Calu3 (cell line): ENCODE results near the gene TBL1XR1. TPM values are rescaled to one million over a fixed set of nuclear protein-coding genes. Genes with fewer than 3 reads are reported as not detected.

Source experiments
- BruUV-seq: library from RNA; stranded (reverse); fragments of 400-500 nt; replicated peaks from 2 replicates; lab custom pipeline; 2021; lab: Mats Ljungman, UMichigan
- CTCF ChIA-PET: fragments of 300-600 bp; sonication (Branson Sonifier 250); formaldehyde crosslinking; loops from one replicate; lab custom pipeline; 2022; ENCODE audit warnings: antibody characterized with exemption; lab: Charles Lee
- DNase-seq: peaks from one replicate; pipeline ENCODE4 v3.0.0; 2022
- H3K27ac Mint-ChIP-seq: one replicate; pipeline ENCODE4 v1.8.0; 2022; ENCODE audit warnings: mixed read lengths; ENCODE audit not compliant: unreplicated experiment
- H3K27me3 Mint-ChIP-seq: one replicate; pipeline ENCODE4 v1.8.0; 2022; ENCODE audit warnings: mixed read lengths; ENCODE audit not compliant: unreplicated experiment
- H3K36me3 Mint-ChIP-seq: one replicate; pipeline ENCODE4 v1.8.0; 2022; ENCODE audit warnings: mild to moderate bottlenecking, moderate library complexity, mixed read lengths; ENCODE audit not compliant: insufficient read depth, unreplicated experiment
- H3K4me1 Mint-ChIP-seq: one replicate; pipeline ENCODE4 v1.8.0; 2022; ENCODE audit warnings: mild to moderate bottlenecking, low read depth, mixed read lengths; ENCODE audit not compliant: unreplicated experiment
- H3K4me3 Mint-ChIP-seq: one replicate; pipeline ENCODE4 v1.8.0; 2022; ENCODE audit warnings: mild to moderate bottlenecking, low read depth, moderate library complexity, mixed read lengths; ENCODE audit not compliant: unreplicated experiment
- H3K9me3 Mint-ChIP-seq: one replicate; pipeline ENCODE4 v1.8.0; 2022; ENCODE audit warnings: low read depth, mixed read lengths; ENCODE audit not compliant: unreplicated experiment
- intact Hi-C: fragments of 100-400 bp; cut with micrococcal nuclease; formaldehyde crosslinking; loops from one replicate; pipeline ENCODE4 v1.10.0; 2022; ENCODE audit not compliant: unreplicated experiment
- total RNA-seq: library from RNA; stranded (reverse); gene quantifications from 2 replicates; pipeline ENCODE4 v1.2.3, GENCODE V29; 2022
- TF ChIP-seq, protein P1 (sequence below): fragments of 200-600 bp; IDR thresholded peaks from one replicate; pipeline ENCODE4 v1.8.0; 2022; ENCODE audit warnings: antibody characterized with exemption; ENCODE audit not compliant: unreplicated experiment

TBL1XR1 gene
- total RNA-seq, 1 experiment from 2014 or later, result 206 TPM

DNA sequence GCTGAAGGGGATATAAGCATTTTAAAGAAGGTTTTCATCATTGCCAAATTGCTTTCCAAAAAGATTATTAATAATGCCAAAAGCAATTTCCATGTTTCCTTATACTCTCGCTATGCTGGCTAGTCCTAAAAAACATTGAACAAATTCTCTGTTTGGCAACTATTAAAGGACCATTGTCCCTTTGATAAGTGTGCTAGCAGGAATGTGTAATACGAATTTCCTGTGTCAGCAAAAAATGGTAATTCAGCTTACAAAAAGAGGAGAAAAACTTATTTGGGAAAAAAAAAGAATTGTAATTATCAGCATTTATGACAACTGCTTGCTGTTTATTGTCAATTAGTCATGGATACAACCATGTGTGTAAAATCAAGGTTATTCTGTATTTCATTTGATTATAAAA, 138.6 kb downstream of the TBL1XR1 start:
- BruUV-seq, result no TSS peak

DNA sequence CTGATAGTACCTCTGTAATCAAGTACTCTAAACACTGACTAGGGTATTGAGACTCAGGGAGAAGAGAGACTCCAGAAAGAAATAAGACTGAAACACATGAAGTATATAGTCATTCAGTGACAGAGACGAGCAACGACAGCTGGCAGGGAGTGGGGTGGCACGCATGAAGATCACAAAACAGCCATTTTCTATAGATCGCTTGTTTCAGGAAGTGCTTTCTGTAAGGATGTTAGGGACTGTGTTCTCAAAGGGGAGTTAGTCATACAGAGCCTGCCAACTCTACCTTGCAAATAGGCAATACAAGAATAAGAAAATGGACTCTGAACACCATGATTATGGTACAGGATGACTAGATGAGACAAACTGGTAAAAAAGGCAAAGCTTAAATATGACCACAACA, 139.5 kb downstream of the TBL1XR1 start:
- BruUV-seq, result no TSS peak
- CTCF ChIA-PET, result no interaction called here
- intact Hi-C loops, result loop anchor here (10.0 kb wide), 1 partner anchor 1097 kb away; no protein-coding TSS in a partner anchor
- Mint-ChIP-seq H3K36me3 (no peaks in the 10 kb centered on the region), H3K4me1 (no peaks in the 10 kb centered on the region), H3K9me3 (no peaks in the 10 kb centered on the region), H3K4me3 (no peak overlapping the region), H3K27ac (no peak overlapping the region), H3K27me3 (no peaks in the 10 kb centered on the region)
- no peak for DNase-seq
- TF ChIP-seq, protein P1, sequence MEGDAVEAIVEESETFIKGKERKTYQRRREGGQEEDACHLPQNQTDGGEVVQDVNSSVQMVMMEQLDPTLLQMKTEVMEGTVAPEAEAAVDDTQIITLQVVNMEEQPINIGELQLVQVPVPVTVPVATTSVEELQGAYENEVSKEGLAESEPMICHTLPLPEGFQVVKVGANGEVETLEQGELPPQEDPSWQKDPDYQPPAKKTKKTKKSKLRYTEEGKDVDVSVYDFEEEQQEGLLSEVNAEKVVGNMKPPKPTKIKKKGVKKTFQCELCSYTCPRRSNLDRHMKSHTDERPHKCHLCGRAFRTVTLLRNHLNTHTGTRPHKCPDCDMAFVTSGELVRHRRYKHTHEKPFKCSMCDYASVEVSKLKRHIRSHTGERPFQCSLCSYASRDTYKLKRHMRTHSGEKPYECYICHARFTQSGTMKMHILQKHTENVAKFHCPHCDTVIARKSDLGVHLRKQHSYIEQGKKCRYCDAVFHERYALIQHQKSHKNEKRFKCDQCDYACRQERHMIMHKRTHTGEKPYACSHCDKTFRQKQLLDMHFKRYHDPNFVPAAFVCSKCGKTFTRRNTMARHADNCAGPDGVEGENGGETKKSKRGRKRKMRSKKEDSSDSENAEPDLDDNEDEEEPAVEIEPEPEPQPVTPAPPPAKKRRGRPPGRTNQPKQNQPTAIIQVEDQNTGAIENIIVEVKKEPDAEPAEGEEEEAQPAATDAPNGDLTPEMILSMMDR, result no peak

More for the DNA sequence above, 138.6 kb downstream of the TBL1XR1 start:
- Mint-ChIP-seq H3K4me3 (no peak overlapping the region), H3K27ac (no peak overlapping the region), H3K27me3 (no peaks in the 10 kb centered on the region), H3K36me3 (peaks cover 6% of the 10 kb centered on the region), H3K4me1 (no peaks in the 10 kb centered on the region), H3K9me3 (no peaks in the 10 kb centered on the region)
- intact Hi-C loops, result loop anchor here (10.0 kb wide), 1 partner anchor 1096 kb away; no protein-coding TSS in a partner anchor
- no peak for DNase-seq
- TF ChIP-seq, protein P1, result no peak
- CTCF ChIA-PET, result no interaction called here

DNA sequence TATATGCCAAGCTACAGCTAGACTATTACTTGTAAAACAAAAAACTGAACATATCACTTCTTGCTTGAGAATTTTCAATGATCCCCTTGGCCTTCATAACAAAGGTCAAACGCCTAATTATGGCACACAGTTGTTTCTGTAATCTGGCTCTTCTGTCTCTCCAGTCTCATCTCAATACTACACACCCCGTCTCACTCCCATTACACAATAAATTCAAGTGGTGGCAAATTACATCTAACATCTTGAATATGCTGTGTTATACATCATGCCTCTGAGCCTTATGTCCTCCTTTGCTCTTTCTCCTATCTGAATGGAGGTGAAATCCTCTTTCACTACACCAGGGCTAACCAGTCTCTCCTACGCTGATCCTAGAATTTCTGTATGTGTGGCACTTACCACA, 140.4 kb downstream of the TBL1XR1 start:
- intact Hi-C loops, result loop anchor here (10.0 kb wide), 1 partner anchor 1098 kb away; no protein-coding TSS in a partner anchor
- TF ChIP-seq, protein P1, result no peak
- DNase-seq, result no peak
- CTCF ChIA-PET, result no interaction called here
- Mint-ChIP-seq H3K27ac (no peak overlapping the region), H3K4me3 (no peak overlapping the region), H3K9me3 (no peaks in the 10 kb centered on the region), H3K27me3 (no peaks in the 10 kb centered on the region), H3K36me3 (no peaks in the 10 kb centered on the region), H3K4me1 (no peaks in the 10 kb centered on the region)
- no TSS peak for BruUV-seq

DNA sequence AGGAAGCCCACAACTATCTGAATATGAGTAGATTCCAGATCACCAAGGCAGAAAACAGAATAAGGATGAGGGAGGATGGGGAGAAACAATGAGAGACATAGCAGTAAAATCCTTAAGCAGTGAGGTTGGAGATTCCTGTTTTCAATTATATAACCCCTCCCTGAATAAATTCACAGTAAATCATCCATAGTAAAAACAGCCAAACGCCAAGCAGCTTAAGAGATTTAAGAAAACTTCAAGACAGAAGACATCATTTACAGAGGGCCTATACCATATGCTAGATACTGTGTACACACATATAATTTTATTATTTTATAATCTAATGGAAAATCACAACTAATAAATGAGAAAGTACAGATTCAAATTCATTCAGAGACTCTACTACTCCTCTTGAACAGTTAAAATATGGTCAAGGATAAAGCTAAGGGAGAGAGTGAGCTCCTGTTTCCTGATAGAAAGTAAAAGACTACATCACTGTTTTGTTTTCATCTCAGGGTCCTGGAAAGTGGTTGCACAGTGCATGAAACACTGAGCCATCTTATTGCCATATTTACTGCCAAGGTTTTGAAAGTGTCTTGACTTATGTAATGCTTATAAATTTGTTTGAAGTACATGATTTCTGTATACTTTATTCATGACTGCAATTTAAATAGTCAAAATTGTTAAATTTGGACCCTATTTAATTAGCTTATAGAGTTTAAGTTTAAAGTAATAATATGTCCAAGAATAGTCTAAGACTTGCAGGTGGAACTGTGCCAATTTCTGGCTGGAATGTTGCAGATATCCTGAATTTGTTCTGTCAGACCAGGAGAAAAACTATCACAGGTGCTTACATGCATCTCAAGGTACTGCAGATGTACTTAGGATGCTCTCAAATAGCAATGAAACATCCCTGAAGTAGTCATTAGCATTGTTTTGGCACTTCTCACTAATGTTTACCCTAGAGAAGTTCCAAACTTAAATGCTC, 141.4 kb downstream of the TBL1XR1 start:
- H3K4me1 Mint-ChIP-seq, result no peaks in the 10 kb centered on the region
- no peaks in the 10 kb centered on the region for H3K36me3 Mint-ChIP-seq
- no peaks in the 10 kb centered on the region for H3K27me3 Mint-ChIP-seq
- no peak for DNase-seq
- H3K4me3 Mint-ChIP-seq, result no peak overlapping the region
- H3K27ac Mint-ChIP-seq, result no peak overlapping the region
- TF ChIP-seq, protein P1, result no peak
- intact Hi-C loops, result loop anchor here (10.0 kb wide), 1 partner anchor 1099 kb away; no protein-coding TSS in a partner anchor
- BruUV-seq, result no TSS peak
- H3K9me3 Mint-ChIP-seq, result no peaks in the 10 kb centered on the region
- CTCF ChIA-PET, result no interaction called here
